Epithelial cell of proximal tubule (primary cell): ENCODE data around the gene TOP2B. TPM values are rescaled to one million over a fixed set of nuclear protein-coding genes. Genes with fewer than 3 reads are reported as not detected.

Source experiments
- DNase-seq: peaks from one replicate; pipeline ENCODE4 v3.0.0-alpha.2; 2011; ENCODE audit warnings: low read depth
- H3K4me3 ChIP-seq: 2 replicates; pipeline ENCODE4 v1.5.1; 2011; ENCODE audit warnings: low read depth, mild to moderate bottlenecking, low read length
- CTCF ChIP-seq: conservative IDR thresholded peaks from 2 replicates; pipeline ENCODE4 v1.5.1; 2012; ENCODE audit warnings: low read depth, mild to moderate bottlenecking, low read length
- total RNA-seq: library from RNA; depleted of rRNA; stranded (reverse); fragments of >200 nt; gene quantifications from 2 replicates; pipeline ENCODE4 v1.2.3, GENCODE V29; 2015

Gene TOP2B
- total RNA-seq, 1 donor from 2014 or later: 81.2 TPM

GRCh38 chr3:25572919-25573385, 91.8 kb downstream of the TOP2B start:
- TF ChIP-seq CTCF: no peak
- DNase-seq: no peak
- H3K4me3 ChIP-seq: no peak overlapping the region

- H3K4me3 ChIP-seq: no peak overlapping the region
- TF ChIP-seq CTCF: no peak
- no peak for DNase-seq
These were observed 92.4 kb downstream of the TOP2B start for GRCh38 chr3:25572336-25572735.

DNA sequence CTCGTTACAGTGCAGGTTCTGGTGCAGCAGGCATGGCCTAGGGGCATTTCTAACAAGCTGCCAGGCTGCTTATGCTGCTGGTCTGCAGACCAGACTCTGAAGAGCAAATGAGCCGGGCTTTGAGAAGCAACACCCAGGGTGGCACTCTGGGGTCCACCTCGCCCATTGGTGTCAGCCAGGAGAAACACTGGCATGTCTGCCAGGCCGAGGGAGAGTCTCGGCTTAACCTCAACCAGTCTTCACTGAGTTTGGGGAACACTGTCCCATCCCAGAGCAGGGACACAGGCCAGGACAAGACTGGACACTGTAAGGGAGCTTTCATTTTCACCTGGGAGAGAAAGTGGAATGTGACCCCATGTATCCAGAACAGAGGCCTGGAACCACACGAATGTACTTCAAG, 93.4 kb downstream of the TOP2B start:
- DNase-seq: no peak
- H3K4me3 ChIP-seq: no peak overlapping the region
- TF ChIP-seq CTCF: no peak

GRCh38 chr3:25568525-25569078, 96.1 kb downstream of the TOP2B start:
- DNase-seq: no peak
- H3K4me3 ChIP-seq: no peak overlapping the region
- TF ChIP-seq CTCF: no peak

DNA sequence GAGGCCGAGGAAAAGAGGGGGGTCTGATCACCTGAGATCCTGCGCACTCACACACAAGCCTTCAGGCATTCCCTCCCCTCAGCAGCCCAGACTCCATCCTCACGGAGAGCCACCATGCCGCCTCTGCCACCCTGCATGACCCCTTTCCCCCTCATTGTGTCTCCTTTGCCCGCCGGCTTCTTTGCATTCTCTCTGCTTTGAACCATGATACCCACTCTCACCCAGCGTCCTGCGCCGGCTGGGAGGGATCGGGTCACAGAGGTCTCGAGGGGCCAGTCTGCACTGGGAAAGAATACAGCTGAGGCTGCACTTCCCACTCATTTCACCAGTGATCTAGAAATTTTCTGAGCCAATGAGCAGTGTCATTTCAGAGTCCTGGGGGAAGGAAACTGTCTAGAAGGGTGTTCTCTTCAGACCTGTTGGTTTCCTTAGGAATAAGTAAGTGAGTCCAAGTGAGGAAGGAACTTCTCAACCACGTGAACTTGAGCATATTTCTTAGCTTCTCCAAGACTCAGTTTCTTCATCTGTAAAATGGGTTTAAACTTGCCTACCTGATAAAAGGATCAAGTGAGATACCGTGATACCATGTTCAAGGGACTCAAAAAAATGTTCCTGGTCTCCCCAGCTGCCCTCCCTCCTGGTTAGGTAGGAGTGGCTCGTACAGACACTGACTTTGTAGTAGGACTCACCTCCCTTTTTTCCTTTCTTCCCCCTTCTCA, 96.7 kb downstream of the TOP2B start:
- H3K4me3 ChIP-seq: no peak overlapping the region
- no peak for DNase-seq
- no peak for TF ChIP-seq CTCF

DNA sequence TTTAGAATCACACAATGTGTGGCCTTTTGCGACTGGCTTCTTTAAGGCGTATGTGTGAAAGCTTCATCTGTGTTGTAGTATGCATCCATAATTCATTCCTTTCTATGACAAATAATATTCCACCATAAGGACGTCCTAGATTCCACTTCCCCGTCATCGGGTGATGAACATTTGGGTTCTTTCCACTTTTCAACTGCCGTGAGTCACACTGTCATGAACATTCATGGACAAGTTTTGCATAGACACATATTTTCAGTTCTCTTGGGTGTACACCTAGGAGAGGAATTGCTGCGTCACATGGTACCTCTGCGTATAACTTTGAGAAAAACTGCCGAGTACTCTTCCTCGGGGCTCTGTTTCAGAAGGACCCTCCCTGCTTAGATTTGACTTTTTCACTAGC, 97.3 kb downstream of the TOP2B start:
- no peak for TF ChIP-seq CTCF
- H3K4me3 ChIP-seq: no peak overlapping the region
- DNase-seq: no peak
